Adipocyte (in vitro differentiated cells): Measurements from ENCODE around the gene ARL15.
A peak's percentile ranks its signal among the peaks of the same experiment; 100 is the strongest.

Source experiments
- DNase-seq: peaks from one replicate; pipeline ENCODE4 v3.0.0-alpha.2; 2015; ENCODE audit warnings: low read depth
- H3K27me3 ChIP-seq: replicated peaks from 2 replicates; pipeline ENCODE4 v1.7.0; 2013; ENCODE audit warnings: mild to moderate bottlenecking, low read length, moderate library complexity; ENCODE audit not compliant: control insufficient read depth, insufficient read depth
- H3K36me3 ChIP-seq: 2 replicates; pipeline ENCODE4 v1.7.0; 2013; ENCODE audit warnings: low read length, mild to moderate bottlenecking, moderate library complexity; ENCODE audit not compliant: control insufficient read depth, insufficient read depth, severe bottlenecking
- H3K4me1 ChIP-seq: 2 replicates; pipeline ENCODE4 v1.7.0; 2013; ENCODE audit warnings: mild to moderate bottlenecking, low read length, moderate library complexity; ENCODE audit not compliant: control insufficient read depth, insufficient read depth
- H3K4me3 ChIP-seq: 2 replicates; pipeline ENCODE4 v1.7.0; 2013; ENCODE audit warnings: mild to moderate bottlenecking, low read length, moderate library complexity
- H3K9ac ChIP-seq: 2 replicates; pipeline ENCODE4 v1.7.0; 2013; ENCODE audit warnings: mild to moderate bottlenecking, low read length, moderate library complexity
- H3K9me3 ChIP-seq: 2 replicates; pipeline ENCODE4 v1.7.0; 2013; ENCODE audit warnings: mild to moderate bottlenecking, low read length, moderate library complexity; ENCODE audit not compliant: control insufficient read depth

Gene ARL15

GRCh38 chr5:54282876-54283275, 27.5 kb downstream of the ARL15 start:
- no peak for DNase-seq
- Histone ChIP-seq H3K4me3 (no peak overlapping the region), H3K36me3 (no peaks in the 10 kb centered on the region), H3K27me3 (no peaks in the 10 kb centered on the region), H3K9me3 (peaks cover 10% of the 10 kb centered on the region), H3K4me1 (peaks cover 3% of the 10 kb centered on the region), H3K9ac (no peak overlapping the region)

DNA sequence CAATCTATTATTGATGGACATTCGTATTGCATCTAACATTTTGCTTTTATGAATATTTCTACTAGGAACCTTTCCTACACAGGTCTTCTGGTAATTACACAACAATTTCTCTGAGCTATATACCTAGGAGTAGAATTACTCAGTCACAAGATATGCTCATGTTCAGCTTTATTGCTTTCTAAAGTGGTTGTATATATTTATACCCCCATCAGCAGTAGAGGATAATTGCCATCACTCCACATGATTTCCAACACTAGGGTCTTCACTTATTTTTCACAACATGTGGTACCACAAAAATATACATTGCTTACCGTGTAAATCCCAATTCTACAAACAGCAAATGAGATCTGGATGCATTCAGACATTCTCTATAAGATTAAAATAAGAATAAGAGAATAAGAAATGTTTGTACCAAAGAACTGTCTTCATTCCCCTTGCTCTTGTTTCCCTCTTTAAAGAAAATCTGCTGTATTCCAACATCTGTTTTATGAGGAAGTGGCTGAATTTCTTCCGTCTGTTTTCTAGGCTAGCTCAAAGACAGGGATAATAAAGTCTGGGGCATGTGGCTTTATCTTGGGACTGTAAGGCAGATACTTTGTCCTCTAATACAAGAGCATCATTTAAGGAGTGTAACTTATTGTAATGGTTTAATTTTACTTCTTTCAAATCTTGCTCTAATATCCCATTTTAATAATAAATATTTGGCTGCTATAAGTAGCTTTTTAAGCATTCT, 28.2 kb downstream of the ARL15 start:
- Histone ChIP-seq H3K4me1 (peaks cover 3% of the 10 kb centered on the region), H3K9me3 (peaks cover 4% of the 10 kb centered on the region), H3K4me3 (no peak overlapping the region), H3K27me3 (no peaks in the 10 kb centered on the region), H3K9ac (no peak overlapping the region), H3K36me3 (no peaks in the 10 kb centered on the region)
- DNase-seq: no peak

GRCh38 chr5:54279960-54280359, 30.4 kb downstream of the ARL15 start:
- no peak overlapping the region for H3K9ac ChIP-seq
- H3K4me3 ChIP-seq: no peak overlapping the region
- H3K9me3 ChIP-seq: no peaks in the 10 kb centered on the region
- no peaks in the 10 kb centered on the region for H3K36me3 ChIP-seq
- no peaks in the 10 kb centered on the region for H3K27me3 ChIP-seq
- H3K4me1 ChIP-seq: peaks cover 3% of the 10 kb centered on the region
- DNase-seq: no peak

GRCh38 chr5:54278979-54279717, 31.2 kb downstream of the ARL15 start:
- no peak overlapping the region for H3K9ac ChIP-seq
- no peak overlapping the region for H3K4me3 ChIP-seq
- H3K4me1 ChIP-seq: peaks cover 3% of the 10 kb centered on the region
- DNase-seq: no peak
- H3K36me3 ChIP-seq: no peaks in the 10 kb centered on the region
- H3K9me3 ChIP-seq: no peaks in the 10 kb centered on the region
- no peaks in the 10 kb centered on the region for H3K27me3 ChIP-seq

GRCh38 chr5:54278036-54278830, 32.1 kb downstream of the ARL15 start:
- Histone ChIP-seq H3K9ac (no peak overlapping the region), H3K27me3 (no peaks in the 10 kb centered on the region), H3K4me3 (no peak overlapping the region), H3K9me3 (no peaks in the 10 kb centered on the region), H3K36me3 (no peaks in the 10 kb centered on the region), H3K4me1 (peaks cover 3% of the 10 kb centered on the region)
- DNase-seq: peak; percentile 22

- Histone ChIP-seq H3K9me3 (no peaks in the 10 kb centered on the region), H3K27me3 (no peaks in the 10 kb centered on the region), H3K4me1 (peaks cover 3% of the 10 kb centered on the region), H3K4me3 (no peak overlapping the region), H3K36me3 (no peaks in the 10 kb centered on the region), H3K9ac (no peak overlapping the region)
- DNase-seq: no peak
Measured at GRCh38 chr5:54276048-54276447, 34.3 kb downstream of the ARL15 start.

DNA sequence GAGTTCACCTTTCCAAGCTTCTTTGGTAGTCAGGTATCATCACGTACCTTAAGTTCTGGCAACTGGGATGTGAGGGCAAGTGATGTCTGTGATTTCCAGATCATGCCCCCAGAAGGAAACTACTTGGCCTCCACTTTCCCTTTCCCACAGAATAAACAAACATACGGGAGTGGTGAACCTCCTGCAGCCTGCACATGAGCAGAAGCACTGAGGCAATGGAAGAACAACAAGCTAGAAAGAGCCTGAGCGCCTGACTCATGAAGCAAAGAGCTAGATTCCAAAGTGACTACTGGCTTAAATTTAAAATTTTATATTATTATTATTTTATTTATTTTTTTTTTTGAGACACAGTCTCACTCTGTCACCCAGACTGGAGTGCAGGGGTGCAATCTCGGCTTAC, 35.0 kb downstream of the ARL15 start:
- Histone ChIP-seq H3K4me1 (peaks cover 3% of the 10 kb centered on the region), H3K36me3 (no peaks in the 10 kb centered on the region), H3K4me3 (no peak overlapping the region), H3K9ac (no peak overlapping the region), H3K9me3 (no peaks in the 10 kb centered on the region), H3K27me3 (no peaks in the 10 kb centered on the region)
- DNase-seq: peak; percentile 33

DNA sequence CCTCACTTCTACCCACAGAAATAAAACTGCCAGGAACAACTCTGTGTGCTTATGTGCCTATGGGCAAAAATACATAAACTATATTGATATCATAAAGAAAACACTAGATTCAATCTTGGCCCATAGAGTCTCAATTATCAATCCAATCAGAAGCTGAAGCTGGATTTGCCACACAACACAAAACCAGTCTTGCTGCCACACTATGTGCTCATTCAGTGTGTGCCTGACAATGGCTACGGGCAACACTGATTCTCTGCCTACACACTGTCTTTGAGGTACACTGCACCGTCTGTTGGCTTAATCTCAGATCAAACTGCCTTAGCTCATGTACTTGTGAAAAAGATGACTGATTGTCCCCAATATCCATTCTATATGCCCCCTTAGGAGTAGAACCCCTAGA, 35.4 kb downstream of the ARL15 start:
- no peak overlapping the region for H3K9ac ChIP-seq
- peaks cover 3% of the 10 kb centered on the region for H3K4me1 ChIP-seq
- no peak overlapping the region for H3K4me3 ChIP-seq
- H3K36me3 ChIP-seq: no peaks in the 10 kb centered on the region
- H3K27me3 ChIP-seq: no peaks in the 10 kb centered on the region
- no peaks in the 10 kb centered on the region for H3K9me3 ChIP-seq
- no peak for DNase-seq

- no peaks in the 10 kb centered on the region for H3K36me3 ChIP-seq
Measured at GRCh38 chr5:54273715-54274114, 36.7 kb downstream of the ARL15 start.

DNA sequence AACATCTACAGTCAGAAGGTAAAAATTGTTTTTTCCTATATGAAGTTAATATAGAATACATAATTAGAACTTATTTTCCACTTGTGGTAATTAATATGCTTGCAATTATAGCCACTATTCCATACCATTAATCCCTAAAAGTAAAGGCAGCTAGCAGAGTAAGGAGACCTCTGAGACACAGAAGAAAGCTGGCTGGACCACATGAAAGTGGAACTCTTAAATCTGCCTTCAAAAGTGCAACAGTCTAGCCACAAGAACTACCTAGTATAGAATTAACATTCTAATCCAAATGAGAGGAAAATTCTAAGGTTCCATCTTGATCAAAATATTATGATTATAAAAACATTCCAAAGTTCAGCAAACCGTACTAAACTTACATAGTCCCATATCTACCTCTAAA, 37.6 kb downstream of the ARL15 start:
- H3K9ac ChIP-seq: no peak overlapping the region

More at GRCh38 chr5:54273715-54274114, 36.7 kb downstream of the ARL15 start:
- Histone ChIP-seq H3K4me3 (no peak overlapping the region), H3K9ac (no peak overlapping the region), H3K9me3 (no peaks in the 10 kb centered on the region), H3K27me3 (no peaks in the 10 kb centered on the region), H3K4me1 (peaks cover 3% of the 10 kb centered on the region)
- no peak for DNase-seq

DNA sequence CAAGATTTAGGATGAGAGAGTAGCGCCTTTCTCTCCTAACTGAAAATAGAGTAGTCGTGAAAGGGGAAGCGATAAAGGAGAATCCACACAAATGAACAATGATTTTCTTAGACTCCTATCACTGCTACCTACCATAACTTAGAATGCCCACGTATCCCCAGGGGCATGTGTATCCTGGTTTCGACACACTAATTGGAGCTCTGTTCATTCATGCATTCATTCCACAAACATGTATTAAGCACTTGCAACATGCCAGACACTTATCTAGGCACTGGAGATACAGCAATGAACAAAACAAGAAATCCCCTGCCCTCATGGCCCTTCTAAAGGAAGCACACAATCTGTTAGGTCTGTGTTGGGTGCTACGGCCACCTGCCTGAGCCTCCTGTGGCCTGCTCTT, 40.0 kb downstream of the ARL15 start:
- DNase-seq: no peak

More for the DNA sequence above, 37.6 kb downstream of the ARL15 start:
- no peak overlapping the region for H3K4me3 ChIP-seq
- no peaks in the 10 kb centered on the region for H3K36me3 ChIP-seq
- H3K9me3 ChIP-seq: no peaks in the 10 kb centered on the region
- no peak for DNase-seq
- H3K4me1 ChIP-seq: no peaks in the 10 kb centered on the region
- no peaks in the 10 kb centered on the region for H3K27me3 ChIP-seq

More for the DNA sequence above, 40.0 kb downstream of the ARL15 start:
- Histone ChIP-seq H3K9me3 (no peaks in the 10 kb centered on the region), H3K4me3 (no peak overlapping the region), H3K9ac (no peak overlapping the region), H3K36me3 (no peaks in the 10 kb centered on the region), H3K4me1 (no peaks in the 10 kb centered on the region), H3K27me3 (no peaks in the 10 kb centered on the region)
